Heart right ventricle (tissue), 16 donors: ENCODE results near the gene FNDC7. TPM values are rescaled to one million over a fixed set of nuclear protein-coding genes. Genes with fewer than 3 reads are reported as not detected.

Experiments
- ATAC-seq, 8 donors: fragments of 200-7000 bp; cut with Tn5 transposase; one replicate each; pipeline ENCODE4 v1.9.1; 2020; ENCODE audit warnings: mild to moderate bottlenecking in 8 of 8, moderate library complexity in 8 of 8, moderate number of reproducible peaks in 1 of 8
- DNase-seq, 2 donors: peaks; one replicate each; pipeline ENCODE4 v3.0.0-alpha.2; 2020
- H3K27ac ChIP-seq, 10 donors: fragments of 200-600 bp; sonication (generic) in 2 of 10; one replicate each; pipeline versions ENCODE4 v1.5.0 to v1.8.0; 2020 to 2022; ENCODE audit warnings: mild to moderate bottlenecking in 3 of 10
- H3K27me3 ChIP-seq, 7 donors: fragments of 200-600 bp; one replicate each; pipeline ENCODE4 v1.8.0; 2021 to 2022; ENCODE audit warnings: mild to moderate bottlenecking in 2 of 7
- H3K36me3 ChIP-seq, 9 donors: fragments of 200-600 bp; sonication (generic) in 1 of 9; one replicate each; pipeline versions ENCODE4 v1.5.0 to v1.8.0; 2020 to 2022; ENCODE audit warnings: mild to moderate bottlenecking in 2 of 9
- H3K4me1 ChIP-seq, 9 donors: fragments of 200-600 bp; sonication (generic) in 1 of 9; one replicate each; pipeline versions ENCODE4 v1.5.0 to v1.8.0; 2020 to 2022; ENCODE audit warnings: mild to moderate bottlenecking in 4 of 9
- H3K4me3 ChIP-seq, 10 donors: fragments of 200-600 bp; sonication (generic) in 2 of 10; one replicate each; pipeline versions ENCODE4 v1.5.0 to v1.8.0; 2020 to 2022; ENCODE audit warnings: mild to moderate bottlenecking in 7 of 10, moderate library complexity in 2 of 10
- H3K9me3 ChIP-seq, 11 donors: fragments of 200-600 bp in 10 of 11; sonication (generic) in 2 of 11; one replicate each; pipeline versions ENCODE4 v1.5.0 to v1.8.0; 2013 to 2022; ENCODE audit warnings: mild to moderate bottlenecking in 2 of 11, control low read depth in 1 of 11, moderate library complexity in 1 of 11
- CTCF ChIP-seq, 9 donors: fragments of 200-600 bp; sonication (generic) in 2 of 9; IDR thresholded peaks; one replicate each; pipeline versions ENCODE4 v1.5.0 to v1.8.0; 2021 to 2022; ENCODE audit warnings: antibody characterized with exemption in 9 of 9, mild to moderate bottlenecking in 5 of 9, moderate library complexity in 1 of 9
- WGBS, 2 donors: extraction: QIAGEN DNeasy Blood & Tissue Kit; methylation state at CpG; one replicate each; pipeline ENCODE4 v1.1.7; 2013; ENCODE audit warnings: inconsistent platforms in 1 of 2; 5-methylcytosine and 5-hydroxymethylcytosine counted together
- intact Hi-C, 10 donors: fragments of 100-400 bp; cut with DNase I; formaldehyde crosslinking; loops; one replicate each; pipeline versions ENCODE4 v1.11.1 to v1.14.2; 2022
- polyA plus RNA-seq, 2 donors: library from polyadenylated mRNA; stranded (reverse); fragments of 200-250 nt; gene quantifications; one replicate each; pipeline ENCODE4 v1.2.3, GENCODE V29; 2013
- total RNA-seq, 10 donors: library from RNA; stranded (reverse); fragmentation: NEBNext Ultra II Directional in 3 of 10; extraction: Animal tissue kit (Norgen Biotek cat#: 25700) in 3 of 10; gene quantifications; one replicate each; pipeline versions ENCODE4 v1.2.1 to v1.2.4, GENCODE V29; 2021 to 2023
- donor health status: Arrhythmogenic right ventricular cardiomyopathy.
- donor health status: ischemic (EF 13 %, LVEDD 7.1; RV severe dilation, severe dysfunction).
- donor health status: healthy with polysubstance abuse.
- donor health status: DM: no; HTN: yes; CAD: no.
- donor health status: DM: no; HTN: no; CAD: no.
- donor health status: ischemic (EF 25% LVEDD 6.9; RV normal size, moderate dysfunction).
- donor health status: ischemic (EF 25% LVEDD 5.7; RV mildly dilated, moderate dysfunction).
- donor health status: healthy.
- donor health status: DM: yes; HTN: yes; CAD: no.
- donor health status: Ischemic cardiomyopathy.
- donor health status: ischemic (EF 35%, LVEDD 5.7; RV mildly dilated, moderate dysfunction).
- donor health status: nonischemic (EF 11% LVEDD 7.7; RV severe dilation, severe dysfunction).
- donor health status: DM: yes; HTN: yes; CAD: no.
- donor health status: PGD.
- donor health status: ischemic (EF 29% LVEDD 5.4; RV normal size, mild dysfunction).
- donor health status: nonischemic (EF 23%, LVEDD 6.1; RV moderate dilation, normal function).

FNDC7 gene
- total and polyA plus RNA-seq, 12 donors, result 0.13 TPM; not detected in 11

- WGBS, 2 donors, result 58 to 61% methylated on average over 2 of the region's 2 CpGs
- H3K27ac ChIP-seq, result no peak overlapping the region
- DNase-seq (no peak), ATAC-seq (no peak)
- intact Hi-C loops, result no loop called here
- TF ChIP-seq CTCF (IDR thresholded peaks at IDR 0.05), result no peak
- H3K4me3 ChIP-seq, result no peak overlapping the region
- H3K36me3 ChIP-seq, result no peaks in the 10 kb centered on the region
- no peaks in the 10 kb centered on the region for H3K27me3 ChIP-seq
- H3K4me1 ChIP-seq, result peaks cover 0 to 11% (median 8%) of the 10 kb centered on the region in 9 donors
- H3K9me3 ChIP-seq, result no peaks in the 10 kb centered on the region
These were observed 25.9 kb upstream of the FNDC7 start for GRCh38 chr1:108686614-108687313.

- TF ChIP-seq CTCF (IDR thresholded peaks at IDR 0.05), result no peak
- intact Hi-C loops, result loop anchor here in 3 of 10 donors (5.0 to 10.0 kb wide), 4 partner anchors 47 to 123 kb away; partner anchors contain the start of gene STXBP3 (in 2 of the 3)
- DNase-seq (no peak), ATAC-seq (peak in 5 of 8 donors; percentile 0 to 9 (median 2))
- Histone ChIP-seq H3K27me3 (no peaks in the 10 kb centered on the region), H3K27ac (peak overlapping the region; percentile 91 to 99 (median 96)), H3K4me1 (peaks cover 0 to 43% (median 33%) of the 10 kb centered on the region in 9 donors), H3K9me3 (no peaks in the 10 kb centered on the region), H3K36me3 (peaks cover 0 to 15% (median 10%) of the 10 kb centered on the region in 9 donors), H3K4me3 (peak overlapping the region; percentile 60 to 87 (median 82))
- WGBS, 2 donors, result 23 to 24% methylated on average over 12 of the region's 12 CpGs
These were observed 21.4 kb upstream of the FNDC7 start for GRCh38 chr1:108691128-108691941.

- DNase-seq (peak; percentile 95), ATAC-seq (peak; percentile 98 to 99 (median 99))
- H3K27me3 ChIP-seq, result no peaks in the 10 kb centered on the region
- H3K27ac ChIP-seq, result peak within 1 kb of the TSS; percentile 91 to 99 (median 96)
- H3K4me3 ChIP-seq, result peak within 1 kb of the TSS; percentile 60 to 87 (median 82)
- no peak for TF ChIP-seq CTCF (IDR thresholded peaks at IDR 0.05)
- H3K36me3 ChIP-seq, result peaks cover 0 to 23% (median 15%) of the 10 kb centered on the region in 9 donors
- no peaks in the 10 kb centered on the region for H3K9me3 ChIP-seq
- intact Hi-C loops, result loop anchor here in 7 of 10 donors (1.0 to 10.0 kb wide), 7 partner anchors 47 to 132 kb away; partner anchors contain the start of genes STXBP3 (in 6 of the 7) and EEIG2 (in 1 of the 7)
- 0% methylated on average over 57 to 59 of the region's 59 CpGs for WGBS, 2 donors
- peaks cover 0 to 48% (median 33%) of the 10 kb centered on the region in 9 donors for H3K4me1 ChIP-seq
These were observed 20.6 kb upstream of the FNDC7 start, which contains the start of gene PRPF38B for GRCh38 chr1:108691942-108692723. Gene PRPF38B, plus strand, starts transcription at chr1:108692310. Its CDS starts 282 bp downstream, at chr1:108692592.
